ENCODE data around the gene P3R3URF. TPM values are rescaled to one million over a fixed set of nuclear protein-coding genes. Genes with fewer than 3 reads are reported as not detected.
A peak's percentile ranks its signal among the peaks of the same experiment; 100 is the strongest.

The P3R3URF gene
- total RNA-seq, 4 donors from 2014 or later = not detected

DNA sequence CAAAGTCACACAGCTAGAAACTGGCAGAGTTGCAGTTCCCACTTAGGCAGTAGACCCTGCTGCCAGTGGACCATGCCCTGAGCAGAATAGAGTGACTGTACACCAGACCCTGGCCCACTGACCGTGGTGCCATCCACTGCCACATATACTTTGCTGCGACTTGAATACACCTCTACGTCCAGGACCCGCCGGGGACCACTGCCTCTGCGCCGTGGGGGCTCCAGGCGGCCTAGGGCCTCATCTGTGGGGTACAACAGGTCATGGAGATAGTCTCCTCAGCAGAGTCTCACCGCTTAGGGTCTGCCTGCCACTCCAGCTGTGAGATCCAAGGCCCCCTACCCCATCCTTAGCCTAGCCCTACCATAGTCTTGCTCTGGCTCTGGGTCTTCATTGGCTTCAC, 20.3 kb upstream of the P3R3URF start:
- H3K27ac ChIP-seq = no peak overlapping the region

GRCh38 chr1:46194641-46195193, 18.4 kb upstream of the P3R3URF start:
- TF ChIP-seq POLR2A (IDR thresholded peaks at IDR 0.05) (peak; percentile 10), POLR2AphosphoS5 (IDR thresholded peaks at IDR 0.05) (peak in 1 of 3 donors; percentile 5), EP300 (IDR thresholded peaks at IDR 0.05; ENCODE audit: low read depth) (no peak)
- TF ChIP-seq, protein P1, sequence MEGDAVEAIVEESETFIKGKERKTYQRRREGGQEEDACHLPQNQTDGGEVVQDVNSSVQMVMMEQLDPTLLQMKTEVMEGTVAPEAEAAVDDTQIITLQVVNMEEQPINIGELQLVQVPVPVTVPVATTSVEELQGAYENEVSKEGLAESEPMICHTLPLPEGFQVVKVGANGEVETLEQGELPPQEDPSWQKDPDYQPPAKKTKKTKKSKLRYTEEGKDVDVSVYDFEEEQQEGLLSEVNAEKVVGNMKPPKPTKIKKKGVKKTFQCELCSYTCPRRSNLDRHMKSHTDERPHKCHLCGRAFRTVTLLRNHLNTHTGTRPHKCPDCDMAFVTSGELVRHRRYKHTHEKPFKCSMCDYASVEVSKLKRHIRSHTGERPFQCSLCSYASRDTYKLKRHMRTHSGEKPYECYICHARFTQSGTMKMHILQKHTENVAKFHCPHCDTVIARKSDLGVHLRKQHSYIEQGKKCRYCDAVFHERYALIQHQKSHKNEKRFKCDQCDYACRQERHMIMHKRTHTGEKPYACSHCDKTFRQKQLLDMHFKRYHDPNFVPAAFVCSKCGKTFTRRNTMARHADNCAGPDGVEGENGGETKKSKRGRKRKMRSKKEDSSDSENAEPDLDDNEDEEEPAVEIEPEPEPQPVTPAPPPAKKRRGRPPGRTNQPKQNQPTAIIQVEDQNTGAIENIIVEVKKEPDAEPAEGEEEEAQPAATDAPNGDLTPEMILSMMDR (IDR thresholded peaks at IDR 0.05) = no peak
- 40 to 84% methylated on average over 2 to 5 of the region's 5 CpGs for WGBS, 2 donors (ENCODE audit: low coverage in 1 of 2)
- Histone ChIP-seq H3K4me1 (peaks cover 8 to 23% (median 16%) of the 10 kb centered on the region in 4 donors), H3K4me3 (no peak overlapping the region), H3K9me3 (no peaks in the 10 kb centered on the region), H3K27me3 (no peaks in the 10 kb centered on the region), H3K36me3 (no peaks in the 10 kb centered on the region), H3K27ac (no peak overlapping the region)
- DNase-seq = no peak
- intact Hi-C loops (cut with DNase I; ENCODE audit: low total_unique reads) = no loop called here
- in situ Hi-C loops (cut with MboI; ENCODE audit: low pct_ligation_motif_present in 1 of 4, low pct_unique_long_range_greater_than_20kb in 1 of 4, low sequenced_read_pairs in 3 of 4) = no loop called here

More for the DNA sequence above, 20.3 kb upstream of the P3R3URF start:
- intact Hi-C loops (cut with DNase I; ENCODE audit: low total_unique reads) = no loop called here
- Histone ChIP-seq H3K4me3 (no peak overlapping the region), H3K9me3 (no peaks in the 10 kb centered on the region), H3K36me3 (no peaks in the 10 kb centered on the region), H3K4me1 (peaks cover 8 to 23% (median 16%) of the 10 kb centered on the region in 4 donors), H3K27me3 (no peaks in the 10 kb centered on the region)
- in situ Hi-C loops (cut with MboI; ENCODE audit: low pct_ligation_motif_present in 1 of 4, low pct_unique_long_range_greater_than_20kb in 1 of 4, low sequenced_read_pairs in 3 of 4) = no loop called here
- DNase-seq = no peak
- TF ChIP-seq POLR2AphosphoS5 (IDR thresholded peaks at IDR 0.05) (no peak), EP300 (IDR thresholded peaks at IDR 0.05; ENCODE audit: low read depth) (no peak), POLR2A (IDR thresholded peaks at IDR 0.05) (no peak)
- TF ChIP-seq, protein P1 (IDR thresholded peaks at IDR 0.05) = no peak
- 94 to 95% methylated on average over 3 to 9 of the region's 9 CpGs for WGBS, 2 donors (ENCODE audit: low coverage in 1 of 2)

GRCh38 chr1:46193984-46194570, 17.8 kb upstream of the P3R3URF start:
- Histone ChIP-seq H3K9me3 (no peaks in the 10 kb centered on the region), H3K27ac (no peak overlapping the region), H3K4me3 (no peak overlapping the region), H3K36me3 (peaks cover 0 to 6% (median 0%) of the 10 kb centered on the region in 4 donors), H3K27me3 (no peaks in the 10 kb centered on the region), H3K4me1 (peaks cover 8 to 23% (median 15%) of the 10 kb centered on the region in 4 donors)
- DNase-seq = no peak
- TF ChIP-seq EP300 (IDR thresholded peaks at IDR 0.05; ENCODE audit: low read depth) = no peak
- no peak for TF ChIP-seq POLR2A (IDR thresholded peaks at IDR 0.05)
- TF ChIP-seq, protein P1 (IDR thresholded peaks at IDR 0.05) = no peak
- WGBS, 2 donors (ENCODE audit: low coverage in 1 of 2) = 94% methylated on average over 9 of the region's 9 CpGs; no CpG with 5 or more reads in 1 of the 2 donors
- intact Hi-C loops (cut with DNase I; ENCODE audit: low total_unique reads) = no loop called here
- in situ Hi-C loops (cut with MboI; ENCODE audit: low pct_ligation_motif_present in 1 of 4, low pct_unique_long_range_greater_than_20kb in 1 of 4, low sequenced_read_pairs in 3 of 4) = no loop called here

DNA sequence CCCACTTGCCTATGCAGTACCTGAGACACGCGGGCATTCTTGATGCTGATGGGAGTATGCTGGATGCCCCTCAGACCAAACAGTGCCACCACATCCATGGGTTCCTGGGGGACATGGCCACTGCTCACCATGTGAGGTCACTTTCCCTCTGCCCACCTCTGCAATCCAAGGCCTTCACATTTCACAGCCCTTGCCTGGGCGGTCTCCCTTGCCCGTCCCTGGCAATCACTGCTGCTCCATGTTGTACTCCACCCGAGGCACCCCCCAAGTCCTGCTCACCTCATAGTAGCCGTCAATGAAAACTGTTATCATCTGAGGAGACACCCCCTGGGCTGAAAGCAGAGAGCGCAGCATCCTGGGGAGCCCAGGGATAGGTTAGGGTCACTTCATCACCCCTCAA, 17.0 kb upstream of the P3R3URF start:
- WGBS, 2 donors (ENCODE audit: low coverage in 1 of 2) = 91% methylated on average over 7 of the region's 7 CpGs; no CpG with 5 or more reads in 1 of the 2 donors
- DNase-seq = no peak
- no peak for TF ChIP-seq POLR2A (IDR thresholded peaks at IDR 0.05)
- TF ChIP-seq, protein P1 (IDR thresholded peaks at IDR 0.05) = no peak
- TF ChIP-seq POLR2AphosphoS5 (IDR thresholded peaks at IDR 0.05) = no peak
- no peak for TF ChIP-seq EP300 (IDR thresholded peaks at IDR 0.05; ENCODE audit: low read depth)
- in situ Hi-C loops (cut with MboI; ENCODE audit: low pct_ligation_motif_present in 1 of 4, low pct_unique_long_range_greater_than_20kb in 1 of 4, low sequenced_read_pairs in 3 of 4) (no loop called here), intact Hi-C loops (cut with DNase I; ENCODE audit: low total_unique reads) (no loop called here)
- Histone ChIP-seq H3K36me3 (peaks cover 0 to 7% (median 0%) of the 10 kb centered on the region in 4 donors), H3K27ac (no peak overlapping the region), H3K27me3 (no peaks in the 10 kb centered on the region), H3K4me1 (peaks cover 9 to 26% (median 17%) of the 10 kb centered on the region in 4 donors), H3K9me3 (no peaks in the 10 kb centered on the region), H3K4me3 (no peak overlapping the region)

Data from transverse colon (tissue), 4 donors.